C4-2B (cell line): ENCODE results near the gene ABHD2.

Experiments used
- H3K27ac ChIP-seq: fragments of 450-650 bp; 2 replicates; pipeline ENCODE4 v1.5.1; 2017
- ZFX ChIP-seq: fragments of 450-650 bp; IDR thresholded peaks from 2 replicates; pipeline ENCODE4 v1.6.1; 2017
- TF ChIP-seq, protein P1 (sequence below): fragments of 450-650 bp; conservative IDR thresholded peaks from 2 replicates; pipeline ENCODE4 v1.5.1; 2017; ENCODE audit warnings: mild to moderate bottlenecking

Gene ABHD2

GRCh38 chr15:89087161-89087829, 961 bp upstream of the ABHD2 start:
- peak overlapping the region; percentile 95 for H3K27ac ChIP-seq
- TF ChIP-seq, protein P1, sequence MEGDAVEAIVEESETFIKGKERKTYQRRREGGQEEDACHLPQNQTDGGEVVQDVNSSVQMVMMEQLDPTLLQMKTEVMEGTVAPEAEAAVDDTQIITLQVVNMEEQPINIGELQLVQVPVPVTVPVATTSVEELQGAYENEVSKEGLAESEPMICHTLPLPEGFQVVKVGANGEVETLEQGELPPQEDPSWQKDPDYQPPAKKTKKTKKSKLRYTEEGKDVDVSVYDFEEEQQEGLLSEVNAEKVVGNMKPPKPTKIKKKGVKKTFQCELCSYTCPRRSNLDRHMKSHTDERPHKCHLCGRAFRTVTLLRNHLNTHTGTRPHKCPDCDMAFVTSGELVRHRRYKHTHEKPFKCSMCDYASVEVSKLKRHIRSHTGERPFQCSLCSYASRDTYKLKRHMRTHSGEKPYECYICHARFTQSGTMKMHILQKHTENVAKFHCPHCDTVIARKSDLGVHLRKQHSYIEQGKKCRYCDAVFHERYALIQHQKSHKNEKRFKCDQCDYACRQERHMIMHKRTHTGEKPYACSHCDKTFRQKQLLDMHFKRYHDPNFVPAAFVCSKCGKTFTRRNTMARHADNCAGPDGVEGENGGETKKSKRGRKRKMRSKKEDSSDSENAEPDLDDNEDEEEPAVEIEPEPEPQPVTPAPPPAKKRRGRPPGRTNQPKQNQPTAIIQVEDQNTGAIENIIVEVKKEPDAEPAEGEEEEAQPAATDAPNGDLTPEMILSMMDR = no peak
- TF ChIP-seq ZFX = no peak

DNA sequence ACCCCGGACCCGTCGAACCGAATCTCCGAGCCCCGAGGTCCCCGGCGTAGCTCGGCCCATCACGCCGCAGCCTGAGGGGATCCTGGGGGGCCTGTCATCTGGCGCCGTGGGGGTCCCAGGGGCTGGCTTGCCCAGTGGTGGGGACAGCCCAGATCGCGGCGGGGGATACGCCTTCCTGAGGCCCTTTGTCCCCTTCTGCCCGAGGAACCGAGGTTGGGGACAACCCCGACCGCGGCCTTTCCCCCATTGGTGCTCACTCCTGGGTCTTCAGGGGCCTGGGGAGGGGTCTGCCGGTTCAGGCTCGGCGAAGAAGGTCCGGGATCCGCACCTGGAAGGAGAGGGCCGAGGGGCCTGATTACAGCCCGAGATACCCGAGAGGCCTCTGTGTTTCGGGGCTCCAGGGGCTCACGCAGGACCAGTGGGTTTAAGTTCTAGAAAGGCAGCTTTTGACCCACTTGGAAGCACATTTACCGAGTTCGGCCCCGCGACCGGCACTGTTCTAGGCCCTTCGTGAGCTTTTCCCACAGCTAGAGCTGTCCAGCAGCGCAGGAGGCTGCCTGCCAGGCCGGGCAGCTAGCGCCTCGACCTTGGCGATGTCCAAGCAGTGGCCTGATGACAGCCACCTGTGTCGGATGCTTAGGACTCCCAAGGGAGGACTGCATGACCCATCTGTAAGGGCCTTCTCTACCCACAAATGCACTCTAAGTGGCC, 504 bp downstream of the ABHD2 start:
- H3K27ac ChIP-seq = peak overlapping the region; percentile 95
- 0 out of 2 replicates have a peak, but pooled peaks have one; percentile 40 for TF ChIP-seq ZFX
- TF ChIP-seq, protein P1 = no peak

DNA sequence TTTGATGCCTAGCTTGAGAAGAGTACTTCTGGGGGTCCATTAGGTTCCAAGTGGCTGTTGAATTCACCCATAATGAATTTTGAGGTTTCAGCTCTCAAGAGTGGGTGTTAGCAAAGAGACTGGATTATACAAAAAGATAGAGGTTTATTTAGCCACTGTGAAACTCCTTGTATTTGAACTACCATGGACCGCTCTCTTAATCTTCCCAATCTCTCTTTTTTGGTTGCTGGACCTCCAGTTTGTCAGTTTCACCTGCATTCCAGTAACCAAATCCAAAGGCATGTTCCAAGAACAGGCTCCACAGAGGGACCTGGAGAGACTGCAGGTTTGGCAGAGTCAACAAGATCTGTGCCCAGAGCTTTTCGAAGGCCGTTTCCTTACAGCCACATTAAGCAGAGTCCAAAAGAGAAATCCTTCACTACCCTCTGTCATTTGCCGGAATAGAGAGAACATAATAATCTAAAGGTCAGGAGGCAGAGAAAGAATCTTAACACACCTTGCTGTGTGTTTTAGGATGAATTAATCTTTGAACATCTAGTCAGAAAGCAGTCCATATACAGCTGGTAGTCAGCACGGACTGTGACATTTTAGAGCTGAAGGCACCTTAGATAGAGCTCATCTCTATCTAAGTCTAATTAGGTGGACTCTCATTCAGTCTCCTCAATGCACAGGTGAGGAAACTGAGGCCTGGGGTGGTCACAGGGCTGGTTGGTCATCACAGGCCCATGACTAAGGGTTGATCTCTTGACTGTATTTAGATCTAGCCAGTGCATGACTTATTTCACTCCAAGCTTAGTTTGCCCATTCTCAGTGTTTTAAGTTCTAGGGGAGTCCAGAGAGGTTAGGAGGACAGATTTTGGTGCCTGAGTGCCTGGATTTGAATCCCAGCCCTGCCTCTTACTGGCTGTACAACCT, 1.3 kb downstream of the ABHD2 start:
- TF ChIP-seq, protein P1 = no peak
- TF ChIP-seq ZFX = no peak
- peak overlapping the region; percentile 95 for H3K27ac ChIP-seq

- peak overlapping the region; percentile 95; the same call in 1 of the 2 replicates for H3K27ac ChIP-seq
- TF ChIP-seq ZFX = no peak
- TF ChIP-seq, protein P1 = no peak; the same call in 1 of the 2 replicates
Observed at GRCh38 chr15:89090791-89091626, 2.8 kb downstream of the ABHD2 start.

- TF ChIP-seq, protein P1 = no peak
- TF ChIP-seq ZFX = no peak
- peak overlapping the region; percentile 95; the same call in 1 of the 2 replicates for H3K27ac ChIP-seq
Observed at GRCh38 chr15:89091627-89092220, 3.5 kb downstream of the ABHD2 start.

GRCh38 chr15:89093509-89093908, 5.3 kb downstream of the ABHD2 start:
- H3K27ac ChIP-seq = peak overlapping the region; percentile 96
- TF ChIP-seq, protein P1 = no peak
- no peak for TF ChIP-seq ZFX
